ENCODE measurements around the gene SRXN1.

SRXN1 gene

DNA sequence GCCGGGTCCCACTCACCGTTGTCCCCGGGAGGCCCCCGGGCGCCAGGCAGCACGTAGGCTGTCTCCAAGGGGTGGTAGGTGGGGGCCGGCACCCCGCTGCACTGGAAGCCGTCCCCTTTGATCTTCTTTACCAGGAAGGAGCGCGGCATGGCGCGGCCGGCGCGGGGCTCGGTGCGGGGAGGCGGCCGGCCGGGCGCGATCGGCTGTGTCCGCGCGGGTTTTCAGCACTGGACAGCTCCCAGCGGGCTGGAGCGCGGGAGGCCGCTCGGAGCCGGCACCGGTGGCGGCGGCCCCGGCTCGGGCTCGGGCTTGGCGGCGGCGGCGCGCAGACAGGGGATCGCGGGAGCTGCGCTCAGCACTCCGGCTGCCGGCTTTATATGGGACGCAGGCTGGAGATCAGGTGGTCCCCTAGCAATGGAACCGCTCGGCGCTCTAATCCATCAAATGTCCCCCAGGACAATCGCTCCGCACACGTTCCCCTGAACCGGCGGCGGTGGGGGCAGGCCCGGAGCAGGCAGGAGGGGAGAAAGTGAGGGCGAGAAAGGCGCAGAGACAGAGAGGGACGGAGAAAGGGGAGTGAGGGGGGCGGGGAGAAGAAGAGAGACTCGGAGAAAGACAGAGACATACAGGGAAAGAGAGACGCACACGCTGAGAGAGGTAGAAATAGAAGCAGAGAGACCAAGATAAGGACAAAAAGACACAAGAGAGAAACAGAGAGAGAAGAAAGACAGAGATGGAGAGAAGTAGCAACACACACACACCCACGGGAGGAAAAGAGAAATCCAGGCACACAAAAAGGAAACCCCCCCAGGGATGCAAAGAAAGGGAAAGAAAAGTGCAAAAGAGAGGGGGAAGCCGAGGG, 22.7 kb upstream of the SRXN1 start, which contains the start of gene SCRT2 (continued):
- TF ChIP-seq ZNF132 (tag by site-specific recombination; IDR thresholded peaks at IDR 0.05; ENCODE audit: borderline replicate concordance) (no peak), TSHZ1 (tag by site-specific recombination; IDR thresholded peaks at IDR 0.05; ENCODE audit: borderline replicate concordance) (no peak), ZNF416 (tag by site-specific recombination; IDR thresholded peaks at IDR 0.05) (no peak), PBX3 (CRISPR knock-in tag; IDR thresholded peaks at IDR 0.05) (peak; percentile 73; the same call in 1 of the 2 replicates), ZNF324 (tag by site-specific recombination; IDR thresholded peaks at IDR 0.05) (no peak), ZNF660 (tag by site-specific recombination; IDR thresholded peaks at IDR 0.05) (no peak; the same call in 1 of the 2 replicates), IKZF3 (tag by site-specific recombination; IDR thresholded peaks at IDR 0.05) (0 out of 2 replicates have a peak, but pooled peaks have one; percentile 36), INSM2 (tag by site-specific recombination; IDR thresholded peaks at IDR 0.05) (0 out of 2 replicates have a peak, but pooled peaks have one; percentile 50), ZNF214 (tag by site-specific recombination; IDR thresholded peaks at IDR 0.05; ENCODE audit: borderline replicate concordance) (no peak), ZNF791 (tag by site-specific recombination; IDR thresholded peaks at IDR 0.05) (no peak), ZSCAN4 (tag by site-specific recombination; IDR thresholded peaks at IDR 0.05) (peak; percentile 45; the same call in 1 of the 2 replicates), ZNF175 (tag by site-specific recombination; IDR thresholded peaks at IDR 0.05) (no peak), ZNF530 (tag by site-specific recombination; IDR thresholded peaks at IDR 0.05; ENCODE audit: low read depth) (no peak), ZNF548 (tag by site-specific recombination; IDR thresholded peaks at IDR 0.05) (no peak)
- TF ChIP-seq, protein P1, sequence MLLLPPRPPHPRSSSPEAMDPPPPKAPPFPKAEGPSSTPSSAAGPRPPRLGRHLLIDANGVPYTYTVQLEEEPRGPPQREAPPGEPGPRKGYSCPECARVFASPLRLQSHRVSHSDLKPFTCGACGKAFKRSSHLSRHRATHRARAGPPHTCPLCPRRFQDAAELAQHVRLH (tag by site-specific recombination; IDR thresholded peaks at IDR 0.05) = no peak
- TF ChIP-seq, protein P2, sequence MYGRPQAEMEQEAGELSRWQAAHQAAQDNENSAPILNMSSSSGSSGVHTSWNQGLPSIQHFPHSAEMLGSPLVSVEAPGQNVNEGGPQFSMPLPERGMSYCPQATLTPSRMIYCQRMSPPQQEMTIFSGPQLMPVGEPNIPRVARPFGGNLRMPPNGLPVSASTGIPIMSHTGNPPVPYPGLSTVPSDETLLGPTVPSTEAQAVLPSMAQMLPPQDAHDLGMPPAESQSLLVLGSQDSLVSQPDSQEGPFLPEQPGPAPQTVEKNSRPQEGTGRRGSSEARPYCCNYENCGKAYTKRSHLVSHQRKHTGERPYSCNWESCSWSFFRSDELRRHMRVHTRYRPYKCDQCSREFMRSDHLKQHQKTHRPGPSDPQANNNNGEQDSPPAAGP (tag by site-specific recombination; IDR thresholded peaks at IDR 0.05) = no peak
- TF ChIP-seq, protein P3, sequence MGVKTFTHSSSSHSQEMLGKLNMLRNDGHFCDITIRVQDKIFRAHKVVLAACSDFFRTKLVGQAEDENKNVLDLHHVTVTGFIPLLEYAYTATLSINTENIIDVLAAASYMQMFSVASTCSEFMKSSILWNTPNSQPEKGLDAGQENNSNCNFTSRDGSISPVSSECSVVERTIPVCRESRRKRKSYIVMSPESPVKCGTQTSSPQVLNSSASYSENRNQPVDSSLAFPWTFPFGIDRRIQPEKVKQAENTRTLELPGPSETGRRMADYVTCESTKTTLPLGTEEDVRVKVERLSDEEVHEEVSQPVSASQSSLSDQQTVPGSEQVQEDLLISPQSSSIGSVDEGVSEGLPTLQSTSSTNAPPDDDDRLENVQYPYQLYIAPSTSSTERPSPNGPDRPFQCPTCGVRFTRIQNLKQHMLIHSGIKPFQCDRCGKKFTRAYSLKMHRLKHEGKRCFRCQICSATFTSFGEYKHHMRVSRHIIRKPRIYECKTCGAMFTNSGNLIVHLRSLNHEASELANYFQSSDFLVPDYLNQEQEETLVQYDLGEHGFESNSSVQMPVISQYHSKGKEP (tag by site-specific recombination; IDR thresholded peaks at IDR 0.05) = no peak
- TF ChIP-seq, protein P4, sequence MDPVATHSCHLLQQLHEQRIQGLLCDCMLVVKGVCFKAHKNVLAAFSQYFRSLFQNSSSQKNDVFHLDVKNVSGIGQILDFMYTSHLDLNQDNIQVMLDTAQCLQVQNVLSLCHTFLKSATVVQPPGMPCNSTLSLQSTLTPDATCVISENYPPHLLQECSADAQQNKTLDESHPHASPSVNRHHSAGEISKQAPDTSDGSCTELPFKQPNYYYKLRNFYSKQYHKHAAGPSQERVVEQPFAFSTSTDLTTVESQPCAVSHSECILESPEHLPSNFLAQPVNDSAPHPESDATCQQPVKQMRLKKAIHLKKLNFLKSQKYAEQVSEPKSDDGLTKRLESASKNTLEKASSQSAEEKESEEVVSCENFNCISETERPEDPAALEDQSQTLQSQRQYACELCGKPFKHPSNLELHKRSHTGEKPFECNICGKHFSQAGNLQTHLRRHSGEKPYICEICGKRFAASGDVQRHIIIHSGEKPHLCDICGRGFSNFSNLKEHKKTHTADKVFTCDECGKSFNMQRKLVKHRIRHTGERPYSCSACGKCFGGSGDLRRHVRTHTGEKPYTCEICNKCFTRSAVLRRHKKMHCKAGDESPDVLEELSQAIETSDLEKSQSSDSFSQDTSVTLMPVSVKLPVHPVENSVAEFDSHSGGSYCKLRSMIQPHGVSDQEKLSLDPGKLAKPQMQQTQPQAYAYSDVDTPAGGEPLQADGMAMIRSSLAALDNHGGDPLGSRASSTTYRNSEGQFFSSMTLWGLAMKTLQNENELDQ (tag by site-specific recombination; IDR thresholded peaks at IDR 0.05; ENCODE audit: low read depth) = no peak

All from HEK293 (cell line).